Stimulated activated memory B cell treated with anti-CD40 and anti-IgM and Interleukin-4, amounts not matched to agents 10 μg/mL and 1 μg/mL and 100 μg/mL, for 72 hours (primary cell): ENCODE results near the gene CEP192.

Experiments
- ATAC-seq: fragments of 150-1000 bp; cut with Tn5 transposase; 2 replicates; pipeline ENCODE4 v1.10.0; 2021
- H3K27ac Mint-ChIP-seq: one replicate; pipeline ENCODE4 v1.8.0; 2022; ENCODE audit warnings: mild to moderate bottlenecking, mixed read lengths
- H3K27me3 Mint-ChIP-seq: one replicate; pipeline ENCODE4 v1.8.0; 2022; ENCODE audit warnings: mixed read lengths
- H3K36me3 Mint-ChIP-seq: one replicate; pipeline ENCODE4 v1.8.0; 2022; ENCODE audit warnings: mixed read lengths
- H3K4me1 Mint-ChIP-seq: one replicate; pipeline ENCODE4 v1.8.0; 2022; ENCODE audit warnings: mixed read lengths
- H3K4me3 Mint-ChIP-seq: one replicate; pipeline ENCODE4 v1.8.0; 2022; ENCODE audit warnings: mild to moderate bottlenecking, moderate library complexity, mixed read lengths
- H3K9me3 Mint-ChIP-seq: one replicate; pipeline ENCODE4 v1.8.0; 2022; ENCODE audit warnings: mixed read lengths

The CEP192 gene

DNA sequence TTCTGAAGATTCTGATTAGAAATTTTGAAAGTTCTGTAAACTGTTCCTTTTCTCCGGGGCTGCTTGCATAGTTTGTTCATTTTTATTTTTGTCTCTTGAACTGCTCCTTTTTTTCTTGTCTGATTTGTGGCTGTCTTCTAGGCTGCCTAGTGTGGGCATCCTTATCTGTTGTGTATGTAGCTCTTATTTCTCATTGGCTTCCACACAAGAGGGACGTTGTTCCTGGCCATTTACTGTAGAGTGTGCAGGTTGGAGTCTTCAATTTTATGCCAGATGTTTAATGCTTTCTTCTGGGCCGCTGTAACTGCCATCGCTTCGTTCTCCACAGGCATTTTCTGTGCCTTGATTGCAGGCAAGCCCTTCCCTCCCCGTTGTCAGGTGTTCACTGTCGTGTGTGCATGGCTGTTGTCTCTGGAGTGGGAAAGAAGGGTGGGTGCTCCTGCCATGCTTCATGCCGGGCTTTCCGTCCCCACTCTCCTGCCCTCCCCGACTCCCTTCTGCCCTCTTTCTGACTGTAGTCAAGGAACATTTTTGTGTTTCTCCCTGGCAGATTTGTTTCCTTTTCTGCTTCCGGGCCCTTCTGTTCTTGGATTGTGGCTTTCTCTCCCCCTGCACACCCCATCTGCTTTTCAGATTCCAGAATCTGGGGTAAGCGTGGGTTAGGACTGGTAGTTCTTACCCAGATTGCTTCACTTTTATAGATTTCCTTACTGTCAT is 15.5 kb downstream of the CEP192 start:
- Mint-ChIP-seq H3K27ac (no peak overlapping the region), H3K27me3 (no peaks in the 10 kb centered on the region), H3K9me3 (no peaks in the 10 kb centered on the region), H3K4me1 (peaks cover 15% of the 10 kb centered on the region), H3K4me3 (no peak overlapping the region), H3K36me3 (peaks cover 30% of the 10 kb centered on the region)
- no peak for ATAC-seq

DNA sequence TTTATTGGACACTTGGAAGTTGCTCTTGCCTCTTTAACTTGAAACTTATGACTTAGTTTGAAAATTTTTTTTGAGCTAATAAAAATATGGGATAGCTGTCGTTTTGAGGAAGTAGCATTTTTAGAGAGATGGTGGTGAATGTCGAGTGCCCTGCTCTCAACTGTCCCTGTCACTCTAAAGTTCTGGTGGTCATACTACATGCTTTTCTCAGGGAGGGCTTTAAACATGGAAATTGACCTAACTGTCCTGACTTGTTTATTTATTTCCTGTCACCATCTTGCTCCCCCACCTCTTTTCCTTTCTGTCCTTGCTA is 16.0 kb downstream of the CEP192 start:
- Mint-ChIP-seq H3K4me3 (no peak overlapping the region), H3K27me3 (no peaks in the 10 kb centered on the region), H3K4me1 (peaks cover 15% of the 10 kb centered on the region), H3K27ac (peak overlapping the region; percentile 2), H3K9me3 (no peaks in the 10 kb centered on the region), H3K36me3 (peaks cover 35% of the 10 kb centered on the region)
- no peak for ATAC-seq

DNA sequence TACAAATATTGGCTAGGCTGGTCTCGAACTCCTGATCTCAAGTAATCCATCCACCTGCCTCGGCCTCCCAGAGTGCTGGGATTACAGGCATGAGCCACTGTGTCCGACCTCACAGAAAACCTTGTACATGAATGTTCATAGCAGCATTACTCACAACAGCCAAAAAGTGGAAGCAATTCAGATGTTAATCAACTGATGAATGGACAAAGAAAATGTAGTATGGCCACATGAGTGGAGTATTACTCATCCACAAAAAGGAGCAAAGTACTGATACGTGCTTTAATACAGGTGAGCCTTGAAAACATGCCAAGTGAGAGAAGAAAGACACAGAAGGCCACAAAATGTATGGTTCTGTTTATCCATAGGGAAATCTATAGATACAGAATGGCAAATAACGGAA is 20.6 kb downstream of the CEP192 start:
- H3K27ac Mint-ChIP-seq = no peak overlapping the region
- no peaks in the 10 kb centered on the region for H3K27me3 Mint-ChIP-seq
- no peak for ATAC-seq
- H3K4me1 Mint-ChIP-seq = peaks cover 9% of the 10 kb centered on the region
- H3K9me3 Mint-ChIP-seq = no peaks in the 10 kb centered on the region
- H3K36me3 Mint-ChIP-seq = peaks cover 75% of the 10 kb centered on the region
- no peak overlapping the region for H3K4me3 Mint-ChIP-seq

DNA sequence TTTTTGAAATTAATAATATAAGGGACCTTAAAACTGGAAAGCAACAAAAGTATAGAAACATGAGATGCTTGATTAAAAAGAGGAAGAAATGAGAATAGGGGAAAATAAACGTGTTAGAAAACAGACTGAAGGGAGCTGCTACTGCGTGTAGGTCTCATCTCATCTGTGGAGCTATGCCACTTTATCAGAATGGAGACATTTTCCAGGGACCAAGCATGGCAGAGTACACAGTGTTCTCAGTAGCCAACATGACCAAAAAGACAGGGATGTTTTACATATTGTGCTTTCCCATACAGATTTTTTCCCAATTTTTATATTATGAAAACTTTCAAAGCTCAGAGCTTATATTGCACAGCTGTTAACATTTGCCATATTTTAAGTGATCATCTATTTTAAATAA is 23.1 kb downstream of the CEP192 start:
- Mint-ChIP-seq H3K36me3 (peaks cover 75% of the 10 kb centered on the region), H3K27me3 (no peaks in the 10 kb centered on the region), H3K4me3 (no peak overlapping the region), H3K9me3 (no peaks in the 10 kb centered on the region), H3K27ac (no peak overlapping the region), H3K4me1 (no peaks in the 10 kb centered on the region)
- ATAC-seq = no peak

DNA sequence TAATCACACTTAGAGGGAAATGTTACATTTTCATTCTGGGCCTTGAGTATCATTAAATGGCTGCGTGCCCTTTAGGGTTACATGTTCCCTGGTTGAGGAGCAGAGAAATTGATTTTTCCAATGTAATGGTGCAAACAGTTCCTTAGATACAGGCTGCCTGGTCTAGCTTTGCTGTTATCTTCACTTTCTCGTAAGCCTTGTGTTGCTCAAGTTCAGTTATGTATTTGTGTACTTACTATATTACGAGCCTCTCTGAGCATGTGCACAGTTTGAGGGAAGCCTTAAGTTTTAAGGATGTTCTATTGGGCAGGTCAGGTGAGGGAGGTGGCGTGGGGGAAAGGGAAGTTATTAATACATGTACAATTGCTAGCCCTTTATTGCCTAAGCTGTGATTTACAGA is 23.7 kb downstream of the CEP192 start:
- H3K4me1 Mint-ChIP-seq = no peaks in the 10 kb centered on the region
- H3K27ac Mint-ChIP-seq = no peak overlapping the region
- no peak overlapping the region for H3K4me3 Mint-ChIP-seq
- H3K36me3 Mint-ChIP-seq = peaks cover 74% of the 10 kb centered on the region
- no peaks in the 10 kb centered on the region for H3K27me3 Mint-ChIP-seq
- no peaks in the 10 kb centered on the region for H3K9me3 Mint-ChIP-seq
- no peak for ATAC-seq

DNA sequence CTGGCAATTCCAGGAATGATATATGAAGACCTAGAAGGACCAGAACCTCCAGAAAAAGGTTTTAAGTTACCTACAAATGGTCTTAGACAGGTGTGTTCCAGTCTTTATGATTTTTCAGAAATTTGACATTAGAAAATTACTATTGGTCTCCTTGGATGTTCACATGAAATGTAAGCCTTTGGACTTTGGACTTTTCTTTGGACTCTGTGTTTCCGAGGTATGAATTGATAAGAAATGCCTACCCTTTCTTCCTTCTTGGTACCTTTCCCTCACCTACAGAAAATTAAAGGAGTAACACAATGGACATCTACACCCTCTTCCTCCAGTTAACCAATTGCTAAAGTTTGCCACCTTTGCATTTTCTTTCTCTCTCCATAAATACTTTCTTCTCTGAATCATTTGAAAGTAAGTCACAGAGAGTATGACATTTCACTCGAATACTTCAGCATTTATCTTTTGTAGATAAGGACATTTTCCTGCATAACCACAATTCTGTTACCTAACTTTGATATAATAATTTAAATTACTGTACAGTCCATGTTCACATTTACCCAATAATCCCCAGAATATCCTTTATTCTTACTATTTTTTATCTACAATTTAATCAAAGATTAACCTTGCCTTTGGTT is 26.2 kb downstream of the CEP192 start:
- no peak for ATAC-seq
- peaks cover 14% of the 10 kb centered on the region for H3K4me1 Mint-ChIP-seq

DNA sequence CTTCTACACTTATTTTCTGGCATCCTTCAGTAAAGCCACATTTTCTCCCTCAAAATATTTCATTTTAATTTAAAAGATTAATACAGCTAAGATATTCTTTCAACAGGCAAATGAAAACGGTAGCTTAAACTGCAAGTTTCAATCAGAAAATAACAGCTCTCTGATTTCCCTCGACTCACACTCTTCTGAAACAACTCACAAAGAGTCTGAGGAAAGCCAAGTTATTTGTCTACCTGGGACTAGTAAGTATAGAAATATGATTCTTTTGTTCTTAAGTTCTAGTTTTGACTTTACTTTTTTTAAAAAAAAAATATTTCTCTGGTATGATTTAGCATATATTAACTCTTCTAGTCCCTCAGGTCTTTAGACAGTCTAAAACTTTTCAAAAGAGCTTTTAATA is 27.2 kb downstream of the CEP192 start:
- Mint-ChIP-seq H3K27me3 (no peaks in the 10 kb centered on the region), H3K36me3 (peaks cover 83% of the 10 kb centered on the region), H3K27ac (no peak overlapping the region), H3K4me3 (no peak overlapping the region), H3K4me1 (peaks cover 14% of the 10 kb centered on the region), H3K9me3 (no peaks in the 10 kb centered on the region)
- no peak for ATAC-seq

More for the DNA sequence above, 26.2 kb downstream of the CEP192 start:
- no peaks in the 10 kb centered on the region for H3K27me3 Mint-ChIP-seq
- no peaks in the 10 kb centered on the region for H3K9me3 Mint-ChIP-seq
- no peak overlapping the region for H3K4me3 Mint-ChIP-seq
- peaks cover 83% of the 10 kb centered on the region for H3K36me3 Mint-ChIP-seq
- no peak overlapping the region for H3K27ac Mint-ChIP-seq

DNA sequence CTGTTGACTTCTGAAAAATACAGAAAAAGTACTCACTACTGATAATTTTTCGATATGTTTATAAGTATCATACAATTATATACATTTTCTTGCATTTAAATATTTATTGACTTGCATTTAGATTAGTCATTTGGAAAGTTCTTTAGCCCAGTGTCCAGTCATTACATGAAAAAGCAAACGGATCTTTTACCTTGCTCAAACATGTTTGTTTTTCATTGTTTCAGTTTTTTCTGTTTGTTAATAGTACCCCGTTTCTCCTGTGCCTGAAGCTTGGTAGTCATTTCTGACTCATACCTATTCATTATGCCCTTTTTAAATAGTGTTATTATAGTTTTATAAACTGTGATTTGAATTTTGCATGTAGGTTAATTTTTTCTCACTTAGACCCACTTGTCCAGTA is 28.1 kb downstream of the CEP192 start:
- no peaks in the 10 kb centered on the region for H3K27me3 Mint-ChIP-seq
- H3K27ac Mint-ChIP-seq = no peak overlapping the region
- H3K4me3 Mint-ChIP-seq = no peak overlapping the region
- no peaks in the 10 kb centered on the region for H3K9me3 Mint-ChIP-seq
- no peak for ATAC-seq
- H3K4me1 Mint-ChIP-seq = peaks cover 14% of the 10 kb centered on the region
- H3K36me3 Mint-ChIP-seq = peaks cover 83% of the 10 kb centered on the region

DNA sequence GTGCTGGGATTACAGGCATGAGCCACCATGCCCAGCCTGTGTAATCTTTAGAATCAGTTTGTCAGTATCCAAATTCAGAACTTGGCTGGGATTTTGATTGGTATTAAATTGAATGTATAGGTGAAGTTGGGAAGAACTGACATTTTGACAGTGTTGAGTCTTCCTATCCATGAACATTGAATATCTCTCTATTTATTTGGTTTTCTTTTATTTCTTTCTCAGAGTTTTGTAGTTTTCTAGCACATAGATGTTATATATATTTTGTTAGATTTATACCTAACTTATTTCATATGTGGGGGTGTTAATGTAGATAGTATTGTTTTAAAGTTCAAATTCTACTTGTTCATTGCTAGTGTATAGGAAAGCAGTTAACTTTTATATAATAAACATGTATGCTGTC is 31.5 kb downstream of the CEP192 start:
- Mint-ChIP-seq H3K4me3 (no peak overlapping the region), H3K4me1 (peaks cover 14% of the 10 kb centered on the region), H3K27me3 (no peaks in the 10 kb centered on the region), H3K9me3 (no peaks in the 10 kb centered on the region), H3K27ac (no peak overlapping the region), H3K36me3 (peaks cover 72% of the 10 kb centered on the region)
- no peak for ATAC-seq

DNA sequence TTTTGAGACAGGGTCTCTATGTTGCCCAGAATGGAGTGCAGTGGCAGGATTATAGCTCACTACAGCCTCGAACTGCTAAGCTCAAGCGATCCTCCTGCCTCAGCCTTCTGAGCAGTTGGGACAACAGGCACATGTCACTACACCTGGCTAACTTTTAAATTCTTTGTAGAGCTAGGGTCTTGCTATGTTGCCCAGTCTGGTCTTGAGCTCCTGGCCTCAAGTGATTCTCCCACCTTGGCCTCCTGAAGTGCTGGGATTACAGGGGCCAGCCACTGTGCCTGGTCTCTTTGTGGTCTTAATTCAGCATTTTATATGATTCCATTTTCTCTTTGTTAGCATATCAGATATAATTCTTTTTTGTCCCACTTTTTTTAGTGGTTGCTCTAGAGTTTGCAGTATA is 34.1 kb downstream of the CEP192 start:
- Mint-ChIP-seq H3K9me3 (no peaks in the 10 kb centered on the region), H3K27me3 (no peaks in the 10 kb centered on the region), H3K4me3 (no peak overlapping the region), H3K36me3 (peaks cover 64% of the 10 kb centered on the region), H3K4me1 (peaks cover 14% of the 10 kb centered on the region), H3K27ac (no peak overlapping the region)
- no peak for ATAC-seq

DNA sequence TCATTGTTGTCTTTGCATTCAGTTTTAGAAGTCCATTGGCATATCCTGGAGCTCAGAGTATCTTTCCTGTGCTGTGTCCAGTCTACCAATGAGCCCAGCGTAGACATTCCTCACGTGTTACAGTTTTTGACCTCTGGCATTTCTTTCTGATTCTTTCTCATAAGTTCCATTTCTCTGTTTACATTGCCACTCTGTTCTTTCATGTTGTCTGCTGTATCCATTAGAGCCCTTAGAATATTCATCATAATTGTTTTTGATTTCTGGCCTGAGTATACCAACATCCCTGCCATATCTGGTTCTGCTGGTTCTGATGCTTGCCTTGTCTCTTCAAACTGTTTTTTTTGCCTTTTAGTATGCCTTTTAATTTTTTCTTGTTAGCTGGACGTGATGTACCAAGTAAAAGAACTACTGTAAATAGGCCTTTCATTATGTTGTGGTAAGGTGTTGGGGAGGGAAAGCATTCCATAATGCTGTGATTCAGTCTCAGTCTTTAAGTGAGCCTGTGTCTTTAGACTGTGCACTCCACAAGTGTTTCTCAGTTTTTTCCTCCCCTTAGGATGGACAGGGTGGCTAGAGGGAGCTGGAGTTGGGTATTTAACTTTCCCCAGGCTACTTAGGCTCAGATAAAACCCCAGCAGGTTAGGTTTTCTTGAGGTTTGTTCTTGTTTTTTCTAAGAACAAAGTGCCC is 35.6 kb downstream of the CEP192 start:
- no peak overlapping the region for H3K4me3 Mint-ChIP-seq
- ATAC-seq = no peak
- H3K27me3 Mint-ChIP-seq = no peaks in the 10 kb centered on the region
- peaks cover 61% of the 10 kb centered on the region for H3K36me3 Mint-ChIP-seq
- H3K4me1 Mint-ChIP-seq = peaks cover 3% of the 10 kb centered on the region
- H3K27ac Mint-ChIP-seq = no peak overlapping the region
- no peaks in the 10 kb centered on the region for H3K9me3 Mint-ChIP-seq

DNA sequence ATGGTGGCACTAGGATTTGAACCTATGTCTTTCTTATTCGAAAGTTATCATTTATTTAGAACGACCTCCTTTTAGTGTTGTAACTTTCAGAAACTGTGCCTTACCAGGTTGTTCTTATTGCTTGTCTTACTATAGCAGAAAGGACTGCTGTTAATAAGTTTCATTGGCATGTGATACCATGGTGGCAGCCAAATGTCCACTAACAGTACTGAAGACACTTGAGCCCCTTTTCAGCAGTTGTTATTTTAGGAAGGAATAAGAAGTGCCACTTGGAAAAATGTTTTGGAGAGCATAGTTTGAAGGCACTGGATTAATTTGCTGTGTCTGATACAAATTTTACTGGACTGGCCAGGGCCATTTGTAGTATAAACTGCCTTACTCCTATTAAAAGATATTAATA is 37.7 kb downstream of the CEP192 start:
- H3K27ac Mint-ChIP-seq = no peak overlapping the region
- H3K4me3 Mint-ChIP-seq = no peak overlapping the region
- H3K27me3 Mint-ChIP-seq = no peaks in the 10 kb centered on the region
- no peak for ATAC-seq
- no peaks in the 10 kb centered on the region for H3K9me3 Mint-ChIP-seq
- no peaks in the 10 kb centered on the region for H3K4me1 Mint-ChIP-seq
- peaks cover 54% of the 10 kb centered on the region for H3K36me3 Mint-ChIP-seq

DNA sequence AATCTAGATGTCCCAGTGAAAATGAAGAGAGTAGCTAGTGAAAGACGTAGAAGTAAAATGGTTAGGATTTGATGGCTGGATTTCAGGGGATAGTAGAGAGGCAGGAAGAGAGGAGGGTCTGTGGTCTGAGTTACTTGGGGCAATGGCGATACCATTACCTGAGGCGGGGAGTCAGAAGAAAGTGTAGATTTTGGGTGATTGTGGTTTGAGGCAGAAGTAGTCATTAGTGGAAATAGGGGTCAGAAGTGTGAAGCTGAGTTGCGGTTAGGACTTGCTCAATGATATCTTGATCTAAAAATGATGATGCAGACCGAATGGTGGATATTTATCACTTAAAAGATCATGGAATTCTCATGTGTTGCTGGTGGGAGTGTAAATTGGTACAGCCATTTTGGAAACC is 41.0 kb downstream of the CEP192 start:
- ATAC-seq = no peak
- no peaks in the 10 kb centered on the region for H3K27me3 Mint-ChIP-seq
- no peaks in the 10 kb centered on the region for H3K9me3 Mint-ChIP-seq
- H3K36me3 Mint-ChIP-seq = peaks cover 53% of the 10 kb centered on the region
- H3K4me1 Mint-ChIP-seq = no peaks in the 10 kb centered on the region
- no peak overlapping the region for H3K4me3 Mint-ChIP-seq
- no peak overlapping the region for H3K27ac Mint-ChIP-seq

DNA sequence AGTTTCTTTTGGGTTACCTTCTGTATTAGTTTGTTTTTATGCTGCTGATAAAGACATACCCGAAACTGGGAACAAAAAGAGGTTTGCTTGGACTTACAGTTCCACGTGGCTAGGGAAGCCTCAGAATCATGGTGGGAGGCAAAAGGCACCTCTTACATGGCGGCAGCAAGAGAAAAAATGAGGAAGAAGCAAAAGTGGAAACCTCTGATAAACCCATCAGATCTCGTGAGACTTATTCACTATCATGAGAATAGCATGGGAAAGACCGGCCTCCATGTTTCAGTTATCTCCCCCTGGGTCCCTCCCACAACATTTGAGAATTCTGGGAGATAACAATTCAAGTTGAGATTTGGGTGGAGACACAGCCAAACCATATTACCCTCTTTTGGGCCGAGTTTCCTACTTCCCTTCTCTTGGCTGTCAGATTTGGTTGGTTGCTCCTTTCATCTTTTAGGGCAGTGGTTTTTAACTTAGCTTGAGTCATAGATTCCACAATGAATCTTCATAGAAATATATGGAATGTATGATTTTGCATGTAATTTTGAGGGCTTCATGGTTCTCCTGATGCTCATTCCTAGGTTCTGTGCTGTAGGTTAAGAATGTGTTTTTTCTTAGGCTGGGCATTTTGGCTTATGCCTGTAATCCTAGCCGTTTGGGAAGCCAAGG is 44.2 kb downstream of the CEP192 start:
- Mint-ChIP-seq H3K4me3 (no peak overlapping the region), H3K9me3 (no peaks in the 10 kb centered on the region), H3K27me3 (no peaks in the 10 kb centered on the region), H3K27ac (no peak overlapping the region), H3K36me3 (peaks cover 59% of the 10 kb centered on the region), H3K4me1 (no peaks in the 10 kb centered on the region)
- no peak for ATAC-seq

DNA sequence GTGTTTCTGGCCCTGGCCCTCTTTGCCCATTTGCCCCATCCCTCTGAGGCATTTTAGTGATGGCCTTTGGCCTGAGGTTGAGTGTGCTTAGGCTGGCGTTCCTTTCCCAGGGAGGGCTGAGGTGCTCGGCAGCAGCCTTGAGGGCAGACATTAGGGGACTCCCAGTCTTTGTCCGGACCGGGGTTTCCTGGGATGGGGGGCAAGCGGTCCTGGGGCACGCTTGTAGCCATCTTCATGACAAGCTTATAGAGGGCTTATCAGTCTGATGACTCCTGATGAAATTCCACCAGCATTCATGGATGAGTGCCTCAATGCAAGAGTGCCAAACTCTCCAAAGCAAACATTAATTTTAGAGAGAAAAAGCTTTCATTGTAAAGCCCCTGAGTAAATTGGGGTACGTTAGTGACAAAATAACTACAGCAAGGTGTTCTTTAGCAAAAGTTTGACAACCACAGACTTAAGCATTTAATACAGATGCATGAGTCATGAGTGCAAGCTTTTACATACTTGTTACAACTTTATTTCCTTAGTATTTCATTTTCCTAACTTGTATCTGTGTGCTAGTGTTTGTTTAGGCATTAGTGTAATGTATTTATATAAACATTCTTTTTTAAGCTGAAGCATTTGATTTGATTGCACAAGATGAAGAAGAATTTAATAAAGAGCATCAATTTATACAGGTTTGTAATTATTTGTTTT is 45.6 kb downstream of the CEP192 start:
- no peak overlapping the region for H3K4me3 Mint-ChIP-seq
- no peaks in the 10 kb centered on the region for H3K4me1 Mint-ChIP-seq
- H3K9me3 Mint-ChIP-seq = no peaks in the 10 kb centered on the region
- no peaks in the 10 kb centered on the region for H3K27me3 Mint-ChIP-seq
- peaks cover 53% of the 10 kb centered on the region for H3K36me3 Mint-ChIP-seq
- ATAC-seq = no peak
- no peak overlapping the region for H3K27ac Mint-ChIP-seq
